Mammary epithelial cell (primary cell): ENCODE data around the gene STEEP1.

Experiments
- CTCF ChIP-seq, 2 donors: IDR thresholded peaks in 1 of 2; conservative IDR thresholded peaks in 1 of 2; 2 replicates each; pipeline ENCODE4 v1.5.1; 2011 to 2012; ENCODE audit warnings: inconsistent platforms in 2 of 2, low read length in 2 of 2, mild to moderate bottlenecking in 2 of 2, control low read depth in 1 of 2, low read depth in 1 of 2; ENCODE audit not compliant: insufficient read depth in 1 of 2; ENCODE audit errors: extremely low read depth in 1 of 2
- EZH2 ChIP-seq: IDR thresholded peaks from 2 replicates; pipeline ENCODE4 v1.6.1; 2012; ENCODE audit warnings: low read length, inconsistent platforms, borderline replicate concordance

- no peak for TF ChIP-seq CTCF (conservative IDR thresholded peaks at IDR 0.05 in 1 of 2, IDR thresholded peaks at IDR 0.05 in 1 of 2; ENCODE audit: extremely low read depth in 1 of 2, insufficient read depth in 1 of 2, low read depth in 1 of 2, low read length in 2 of 2)
- TF ChIP-seq EZH2: no peak
These were observed 14.2 kb upstream of the STEEP1 start for GRCh38 chrX:119579414-119579813.
